Hepatocyte (in vitro differentiated cells): ENCODE data around the gene USH1C.

ENCODE experiments used
- EZH2 ChIP-seq: fragments of 200-600 bp; sonication (generic); IDR thresholded peaks from 2 replicates; pipeline ENCODE4 v1.6.1; 2016; ENCODE audit warnings: antibody characterized with exemption, mild to moderate bottlenecking, borderline replicate concordance
- EZH2phosphoT487 ChIP-seq: fragments of 200-600 bp; sonication (generic); IDR thresholded peaks from one replicate; pipeline ENCODE4 v1.6.1; 2018; ENCODE audit warnings: antibody characterized with exemption, mild to moderate bottlenecking, low read depth, moderate library complexity; ENCODE audit not compliant: unreplicated experiment, severe bottlenecking
- TF ChIP-seq, protein P1 (sequence below): fragments of 200-600 bp; sonication (generic); IDR thresholded peaks from 2 replicates; pipeline ENCODE4 v1.5.1; 2016; ENCODE audit warnings: antibody characterized with exemption, mild to moderate bottlenecking; ENCODE audit not compliant: poor library complexity

DNA sequence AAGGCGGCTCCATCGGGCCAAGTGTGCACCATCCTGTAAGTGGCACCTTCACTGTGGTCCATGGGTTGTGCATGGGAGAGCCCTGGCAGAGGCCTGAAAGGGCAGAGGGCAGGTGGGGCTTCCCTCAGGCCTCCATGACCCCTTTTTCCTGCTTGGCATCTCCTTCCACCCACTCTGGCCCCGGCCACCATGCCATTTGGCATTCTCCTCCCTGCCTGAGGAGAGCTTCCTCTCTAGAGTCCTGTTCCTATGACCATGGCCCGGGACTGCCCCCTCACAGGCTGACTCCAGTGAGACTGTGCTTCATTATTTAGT lies 7.8 kb upstream of the USH1C start:
- TF ChIP-seq, protein P1, sequence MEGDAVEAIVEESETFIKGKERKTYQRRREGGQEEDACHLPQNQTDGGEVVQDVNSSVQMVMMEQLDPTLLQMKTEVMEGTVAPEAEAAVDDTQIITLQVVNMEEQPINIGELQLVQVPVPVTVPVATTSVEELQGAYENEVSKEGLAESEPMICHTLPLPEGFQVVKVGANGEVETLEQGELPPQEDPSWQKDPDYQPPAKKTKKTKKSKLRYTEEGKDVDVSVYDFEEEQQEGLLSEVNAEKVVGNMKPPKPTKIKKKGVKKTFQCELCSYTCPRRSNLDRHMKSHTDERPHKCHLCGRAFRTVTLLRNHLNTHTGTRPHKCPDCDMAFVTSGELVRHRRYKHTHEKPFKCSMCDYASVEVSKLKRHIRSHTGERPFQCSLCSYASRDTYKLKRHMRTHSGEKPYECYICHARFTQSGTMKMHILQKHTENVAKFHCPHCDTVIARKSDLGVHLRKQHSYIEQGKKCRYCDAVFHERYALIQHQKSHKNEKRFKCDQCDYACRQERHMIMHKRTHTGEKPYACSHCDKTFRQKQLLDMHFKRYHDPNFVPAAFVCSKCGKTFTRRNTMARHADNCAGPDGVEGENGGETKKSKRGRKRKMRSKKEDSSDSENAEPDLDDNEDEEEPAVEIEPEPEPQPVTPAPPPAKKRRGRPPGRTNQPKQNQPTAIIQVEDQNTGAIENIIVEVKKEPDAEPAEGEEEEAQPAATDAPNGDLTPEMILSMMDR, result no peak
- TF ChIP-seq EZH2phosphoT487 (no peak), EZH2 (no peak)
